Coronary artery (tissue), 2 donors: Measurements from ENCODE around the gene NACA2.

ENCODE experiments used
- DNase-seq: peaks from one replicate; pipeline ENCODE4 v3.0.0-alpha.2; 2017; ENCODE audit warnings: low spot score
- H3K27ac ChIP-seq, 2 donors: fragments of 200-600 bp; sonication (generic); one replicate each; pipeline ENCODE4 v1.5.1; 2016 to 2019
- H3K4me3 ChIP-seq: fragments of 200-600 bp; sonication (generic); 2 replicates; pipeline ENCODE4 v1.5.1; 2016; ENCODE audit warnings: mild to moderate bottlenecking, moderate library complexity
- TF ChIP-seq, protein P1 (sequence below): fragments of 200-600 bp; sonication (generic); IDR thresholded peaks from one replicate; pipeline ENCODE4 v1.5.1; 2019; ENCODE audit warnings: antibody characterized with exemption

The NACA2 gene

DNA sequence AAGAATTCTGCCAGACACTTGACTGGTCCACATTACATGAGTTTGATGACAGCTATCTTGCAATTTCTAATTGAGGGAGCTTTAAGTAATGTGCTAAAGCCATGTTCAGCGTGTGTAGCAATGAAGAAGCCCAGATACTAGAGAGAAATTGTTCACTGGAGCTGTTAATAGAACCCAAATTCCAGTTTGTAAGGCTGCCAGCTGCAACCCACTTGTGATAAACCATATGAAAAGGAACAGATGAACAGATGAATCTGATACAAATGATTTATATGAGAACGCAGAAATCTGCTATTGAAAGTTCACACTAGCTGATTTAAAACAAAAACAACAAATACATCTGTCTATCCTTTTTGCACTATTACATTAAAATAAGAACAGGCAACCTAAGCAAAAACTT lies 6.2 kb downstream of the NACA2 start:
- no peak overlapping the region for H3K4me3 ChIP-seq
- no peak overlapping the region for H3K27ac ChIP-seq
- TF ChIP-seq, protein P1, sequence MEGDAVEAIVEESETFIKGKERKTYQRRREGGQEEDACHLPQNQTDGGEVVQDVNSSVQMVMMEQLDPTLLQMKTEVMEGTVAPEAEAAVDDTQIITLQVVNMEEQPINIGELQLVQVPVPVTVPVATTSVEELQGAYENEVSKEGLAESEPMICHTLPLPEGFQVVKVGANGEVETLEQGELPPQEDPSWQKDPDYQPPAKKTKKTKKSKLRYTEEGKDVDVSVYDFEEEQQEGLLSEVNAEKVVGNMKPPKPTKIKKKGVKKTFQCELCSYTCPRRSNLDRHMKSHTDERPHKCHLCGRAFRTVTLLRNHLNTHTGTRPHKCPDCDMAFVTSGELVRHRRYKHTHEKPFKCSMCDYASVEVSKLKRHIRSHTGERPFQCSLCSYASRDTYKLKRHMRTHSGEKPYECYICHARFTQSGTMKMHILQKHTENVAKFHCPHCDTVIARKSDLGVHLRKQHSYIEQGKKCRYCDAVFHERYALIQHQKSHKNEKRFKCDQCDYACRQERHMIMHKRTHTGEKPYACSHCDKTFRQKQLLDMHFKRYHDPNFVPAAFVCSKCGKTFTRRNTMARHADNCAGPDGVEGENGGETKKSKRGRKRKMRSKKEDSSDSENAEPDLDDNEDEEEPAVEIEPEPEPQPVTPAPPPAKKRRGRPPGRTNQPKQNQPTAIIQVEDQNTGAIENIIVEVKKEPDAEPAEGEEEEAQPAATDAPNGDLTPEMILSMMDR = no peak
- DNase-seq = no peak

DNA sequence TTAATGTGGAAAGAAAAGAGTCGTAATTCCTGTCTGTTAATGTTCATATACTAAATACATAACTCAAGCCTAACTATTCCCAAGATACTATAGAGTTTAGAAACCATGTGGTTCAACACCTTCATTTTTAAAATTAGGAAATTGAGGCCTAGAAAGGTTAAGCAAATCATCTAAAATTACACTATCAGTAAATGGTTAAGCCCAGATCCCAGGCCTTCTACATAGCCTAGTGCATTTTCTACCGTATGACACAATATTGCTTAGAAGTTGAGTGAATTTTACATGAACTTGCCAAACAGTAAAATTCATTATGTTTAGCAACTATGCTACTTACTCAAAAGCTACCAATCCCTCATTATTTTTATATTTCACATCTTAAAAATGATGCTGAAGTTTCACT lies 6.8 kb downstream of the NACA2 start:
- TF ChIP-seq, protein P1 = no peak
- no peak for DNase-seq
- no peak overlapping the region for H3K27ac ChIP-seq
- no peak overlapping the region for H3K4me3 ChIP-seq

DNA sequence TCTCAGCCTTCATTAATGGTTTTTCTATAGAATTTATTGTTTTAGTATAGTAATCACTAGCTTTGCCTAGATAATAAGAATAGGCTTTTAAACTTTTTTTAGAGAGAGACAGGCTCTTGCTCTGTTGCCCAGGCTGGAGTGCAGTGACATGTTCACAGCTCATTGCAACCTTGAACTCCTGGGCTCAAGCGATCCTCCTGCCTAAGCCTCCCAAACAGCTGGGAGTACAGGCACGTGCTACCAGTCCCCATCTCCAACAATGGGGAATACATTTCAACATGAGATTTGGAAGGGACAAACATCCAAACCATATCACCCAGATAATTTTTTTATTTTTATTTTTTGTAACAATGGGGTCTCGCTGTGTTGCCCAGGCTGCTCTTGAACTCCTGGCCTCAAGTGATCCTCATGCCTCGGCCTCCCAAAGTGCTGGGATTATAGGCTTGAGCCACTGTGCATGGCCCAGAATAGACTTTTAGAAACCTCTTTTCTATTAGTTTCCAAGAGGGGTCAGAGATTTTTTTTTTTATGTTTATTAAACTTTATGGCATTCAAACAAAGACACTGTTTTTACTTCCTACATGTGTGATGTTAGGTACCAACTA lies 7.3 kb downstream of the NACA2 start:
- no peak for DNase-seq
- Histone ChIP-seq H3K27ac (no peak overlapping the region), H3K4me3 (no peak overlapping the region)
- TF ChIP-seq, protein P1 = no peak

DNA sequence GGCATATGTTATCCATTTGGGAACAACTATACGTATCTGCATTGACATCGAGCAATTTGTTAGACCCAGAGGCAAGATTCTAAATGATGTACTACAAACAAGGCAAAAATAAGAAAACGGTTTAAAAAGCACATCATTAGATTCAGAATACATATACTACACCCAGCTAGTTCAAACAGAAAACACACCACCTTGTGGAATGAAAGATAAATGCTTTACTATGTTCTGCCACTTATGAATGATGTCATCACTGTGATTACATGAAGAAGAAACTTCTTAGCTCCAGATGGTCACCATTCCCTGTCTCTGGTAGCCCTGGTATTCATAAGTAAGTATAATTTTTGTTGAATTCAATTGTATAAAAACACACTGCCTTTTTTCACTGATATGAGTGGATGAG lies 7.8 kb downstream of the NACA2 start:
- H3K4me3 ChIP-seq = no peak overlapping the region
- TF ChIP-seq, protein P1 = no peak
- DNase-seq = no peak
- no peak overlapping the region for H3K27ac ChIP-seq

GRCh38 chr17:61582593-61582992 lies 8.4 kb downstream of the NACA2 start:
- TF ChIP-seq, protein P1 = no peak
- DNase-seq = no peak
- H3K27ac ChIP-seq = no peak overlapping the region
- no peak overlapping the region for H3K4me3 ChIP-seq

GRCh38 chr17:61581611-61582349 lies 9.2 kb downstream of the NACA2 start:
- Histone ChIP-seq H3K4me3 (no peak overlapping the region), H3K27ac (no peak overlapping the region)
- DNase-seq = no peak
- TF ChIP-seq, protein P1 = no peak

DNA sequence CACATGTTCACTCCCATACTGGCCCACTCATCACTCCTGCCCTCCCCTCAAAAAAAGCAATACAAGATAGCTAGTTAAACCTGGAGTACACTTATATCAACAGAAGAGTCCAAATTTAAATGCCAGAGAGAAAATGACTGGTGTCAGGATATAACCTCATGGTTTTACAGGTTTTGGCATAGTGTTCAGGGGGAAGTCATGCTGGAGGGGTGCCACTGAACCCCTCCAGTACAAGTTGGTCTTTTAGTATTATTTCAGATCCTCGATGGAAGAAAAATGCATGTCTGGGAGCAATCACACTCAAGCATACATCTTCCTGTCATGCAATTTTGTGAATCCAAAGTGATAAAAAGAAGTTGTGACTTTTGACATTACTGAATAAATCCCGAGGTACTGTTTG lies 10.5 kb downstream of the NACA2 start:
- DNase-seq = no peak
- Histone ChIP-seq H3K4me3 (no peak overlapping the region), H3K27ac (no peak overlapping the region)
- TF ChIP-seq, protein P1 = no peak
